Measurements from ENCODE around the gene ETF1.

- TF ChIP-seq POLR2AphosphoS5 (IDR thresholded peaks at IDR 0.05; ENCODE audit: insufficient read depth in 1 of 2, low read depth in 1 of 2), result no peak
- TF ChIP-seq CTCF (IDR thresholded peaks at IDR 0.05), result no peak
Observed at GRCh38 chr5:138549414-138549813, 6.4 kb upstream of the ETF1 start.

Data from vagina (tissue), 2 donors.